Neutrophil (primary cell): ENCODE results near the gene AQP4.

Experiments used
- H3K27ac ChIP-seq: fragments of 200-600 bp; sonication (generic); 2 replicates; pipeline ENCODE4 v1.5.1; 2016; ENCODE audit warnings: mild to moderate bottlenecking, moderate library complexity
- H3K27me3 ChIP-seq: fragments of 200-600 bp; sonication (generic); 2 replicates; pipeline ENCODE4 v1.6.0; 2016; ENCODE audit warnings: mild to moderate bottlenecking
- H3K36me3 ChIP-seq: fragments of 200-600 bp; sonication (generic); 2 replicates; pipeline ENCODE4 v1.5.1; 2017
- H3K4me1 ChIP-seq, 2 experiments: fragments of 200-600 bp in 1 of 2; sonication (generic) in 1 of 2; 1 replicate in 1 of 2; 2 replicates in 1 of 2; pipeline versions ENCODE4 v1.5.1 to v1.6.1; 2013 to 2016; ENCODE audit warnings: low read depth in 1 of 2, low read length in 1 of 2, mild to moderate bottlenecking in 1 of 2, moderate library complexity in 1 of 2; ENCODE audit not compliant: control insufficient read depth in 1 of 2, insufficient read depth in 1 of 2
- H3K4me3 ChIP-seq, 2 experiments: fragments of 200-600 bp in 1 of 2; sonication (generic) in 1 of 2; 1 replicate in 1 of 2; 2 replicates in 1 of 2; pipeline ENCODE4 v1.5.1; 2013 to 2016; ENCODE audit warnings: low read depth in 1 of 2, low read length in 1 of 2, mild to moderate bottlenecking in 1 of 2, moderate library complexity in 1 of 2
- H3K9me3 ChIP-seq: fragments of 200-600 bp; sonication (generic); 2 replicates; pipeline ENCODE4 v1.5.1; 2016
- TF ChIP-seq, protein P1 (sequence below): fragments of 200-600 bp; sonication (generic); IDR thresholded peaks from 2 replicates; pipeline ENCODE4 v1.5.1; 2016; ENCODE audit warnings: antibody characterized with exemption

AQP4 gene

DNA sequence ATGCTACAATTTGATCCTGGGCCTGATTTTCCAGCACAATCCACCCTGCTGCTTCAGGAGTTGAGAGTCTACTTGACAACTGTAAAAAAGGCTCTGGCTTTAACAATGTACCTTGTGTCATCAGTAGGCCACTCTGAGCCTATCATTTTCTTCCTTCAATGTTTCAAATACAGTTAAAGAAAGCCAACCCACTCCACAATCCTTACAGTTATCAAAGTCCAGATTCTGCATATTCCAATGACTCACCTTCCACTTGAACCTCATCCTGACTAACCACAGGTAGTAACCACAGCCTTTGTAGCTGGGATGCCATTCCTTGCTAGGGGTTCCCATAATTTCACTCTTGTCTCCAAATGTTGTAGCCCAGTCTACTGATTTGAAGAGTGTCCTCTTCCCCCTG, 35.5 kb upstream of the AQP4 start:
- Histone ChIP-seq H3K4me1 (no peaks in the 10 kb centered on the region), H3K27ac (no peak overlapping the region)
- TF ChIP-seq, protein P1, sequence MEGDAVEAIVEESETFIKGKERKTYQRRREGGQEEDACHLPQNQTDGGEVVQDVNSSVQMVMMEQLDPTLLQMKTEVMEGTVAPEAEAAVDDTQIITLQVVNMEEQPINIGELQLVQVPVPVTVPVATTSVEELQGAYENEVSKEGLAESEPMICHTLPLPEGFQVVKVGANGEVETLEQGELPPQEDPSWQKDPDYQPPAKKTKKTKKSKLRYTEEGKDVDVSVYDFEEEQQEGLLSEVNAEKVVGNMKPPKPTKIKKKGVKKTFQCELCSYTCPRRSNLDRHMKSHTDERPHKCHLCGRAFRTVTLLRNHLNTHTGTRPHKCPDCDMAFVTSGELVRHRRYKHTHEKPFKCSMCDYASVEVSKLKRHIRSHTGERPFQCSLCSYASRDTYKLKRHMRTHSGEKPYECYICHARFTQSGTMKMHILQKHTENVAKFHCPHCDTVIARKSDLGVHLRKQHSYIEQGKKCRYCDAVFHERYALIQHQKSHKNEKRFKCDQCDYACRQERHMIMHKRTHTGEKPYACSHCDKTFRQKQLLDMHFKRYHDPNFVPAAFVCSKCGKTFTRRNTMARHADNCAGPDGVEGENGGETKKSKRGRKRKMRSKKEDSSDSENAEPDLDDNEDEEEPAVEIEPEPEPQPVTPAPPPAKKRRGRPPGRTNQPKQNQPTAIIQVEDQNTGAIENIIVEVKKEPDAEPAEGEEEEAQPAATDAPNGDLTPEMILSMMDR = no peak

GRCh38 chr18:26894426-26894825, 28.9 kb upstream of the AQP4 start:
- no peak overlapping the region for H3K27ac ChIP-seq

More for the DNA sequence above, 35.5 kb upstream of the AQP4 start:
- no peaks in the 10 kb centered on the region for H3K36me3 ChIP-seq
- no peaks in the 10 kb centered on the region for H3K9me3 ChIP-seq
- no peak overlapping the region for H3K4me3 ChIP-seq
- no peaks in the 10 kb centered on the region for H3K27me3 ChIP-seq

GRCh38 chr18:26893996-26894395, 28.5 kb upstream of the AQP4 start:
- TF ChIP-seq, protein P1 = no peak

More at GRCh38 chr18:26894426-26894825, 28.9 kb upstream of the AQP4 start:
- TF ChIP-seq, protein P1 = no peak
- Histone ChIP-seq H3K4me1 (no peaks in the 10 kb centered on the region), H3K36me3 (no peaks in the 10 kb centered on the region), H3K27me3 (no peaks in the 10 kb centered on the region), H3K9me3 (no peaks in the 10 kb centered on the region), H3K4me3 (no peak overlapping the region)

GRCh38 chr18:26888259-26888658, 22.8 kb upstream of the AQP4 start:
- Histone ChIP-seq H3K27ac (no peak overlapping the region), H3K4me1 (no peaks in the 10 kb centered on the region), H3K36me3 (no peaks in the 10 kb centered on the region), H3K27me3 (no peaks in the 10 kb centered on the region), H3K9me3 (no peaks in the 10 kb centered on the region), H3K4me3 (no peak overlapping the region)
- TF ChIP-seq, protein P1 = no peak

More at GRCh38 chr18:26893996-26894395, 28.5 kb upstream of the AQP4 start:
- no peaks in the 10 kb centered on the region for H3K9me3 ChIP-seq
- H3K27ac ChIP-seq = no peak overlapping the region
- no peaks in the 10 kb centered on the region for H3K36me3 ChIP-seq
- no peaks in the 10 kb centered on the region for H3K4me1 ChIP-seq
- H3K27me3 ChIP-seq = no peaks in the 10 kb centered on the region
- H3K4me3 ChIP-seq = no peak overlapping the region

- Histone ChIP-seq H3K27me3 (no peaks in the 10 kb centered on the region), H3K36me3 (no peaks in the 10 kb centered on the region), H3K4me1 (no peaks in the 10 kb centered on the region), H3K27ac (no peak overlapping the region), H3K9me3 (no peaks in the 10 kb centered on the region), H3K4me3 (no peak overlapping the region)
- TF ChIP-seq, protein P1 = no peak
These were observed 9.6 kb upstream of the AQP4 start for GRCh38 chr18:26875040-26875654.
